PC-9 (cell line): ENCODE results near the gene RGL2. TPM values are rescaled to one million over a fixed set of nuclear protein-coding genes. Genes with fewer than 3 reads are reported as not detected.

Experiments
- BruUV-seq: library from RNA; stranded (reverse); fragments of 400-500 nt; replicated peaks from 2 replicates; lab custom pipeline; 2021; lab: Mats Ljungman, UMichigan
- CTCF ChIA-PET: fragments of 300-600 bp; sonication (Branson Sonifier 250); formaldehyde crosslinking; loops from one replicate; lab custom pipeline; 2022; ENCODE audit warnings: antibody characterized with exemption; lab: Charles Lee
- POLR2A ChIA-PET: fragments of 300-600 bp; sonication (Branson Sonifier 250); formaldehyde crosslinking; loops from one replicate; lab custom pipeline; 2022; ENCODE audit warnings: antibody characterized with exemption; ENCODE audit not compliant: unreplicated experiment; lab: Charles Lee
- DNase-seq, 2 experiments: peaks; one replicate each; pipeline versions ENCODE4 v3.0.0 to v3.0.0-alpha.2; 2015 to 2022; ENCODE audit warnings: mixed read lengths in 1 of 2
- H2AFZ ChIP-seq: fragments of 200-600 bp; sonication (generic); 2 replicates; pipeline ENCODE4 v1.8.1; 2017; ENCODE audit warnings: antibody characterized with exemption
- H3F3A ChIP-seq: fragments of 200-600 bp; sonication (generic); 2 replicates; pipeline ENCODE4 v1.8.1; 2017; ENCODE audit warnings: antibody characterized with exemption, mild to moderate bottlenecking, low read depth; ENCODE audit not compliant: insufficient read depth
- H3K27ac ChIP-seq: fragments of 200-600 bp; sonication (generic); 2 replicates; pipeline ENCODE4 v1.6.1; 2016; ENCODE audit warnings: mixed run types
- H3K27me3 ChIP-seq: fragments of 200-600 bp; sonication (generic); 2 replicates; pipeline ENCODE4 v1.6.1; 2016; ENCODE audit warnings: low read depth, mixed run types; ENCODE audit not compliant: insufficient read depth
- H3K36me3 ChIP-seq: fragments of 200-600 bp; sonication (generic); 2 replicates; pipeline ENCODE4 v1.6.1; 2016; ENCODE audit warnings: low read depth, mixed run types
- H3K4me1 ChIP-seq: fragments of 200-600 bp; sonication (generic); replicated peaks from 2 replicates; pipeline ENCODE4 v1.6.1; 2016; ENCODE audit warnings: mixed run types; ENCODE audit not compliant: insufficient read depth
- H3K4me2 ChIP-seq: fragments of 200-600 bp; sonication (generic); 2 replicates; pipeline ENCODE4 v1.6.1; 2017; ENCODE audit warnings: mixed run types
- H3K4me3 ChIP-seq: fragments of 200-600 bp; sonication (generic); 2 replicates; pipeline ENCODE4 v1.6.1; 2016; ENCODE audit warnings: mixed run types
- H3K79me2 ChIP-seq: fragments of 200-600 bp; sonication (generic); 2 replicates; pipeline ENCODE4 v1.6.1; 2017; ENCODE audit warnings: low read depth, mixed run types
- H3K9me2 ChIP-seq: fragments of 200-600 bp; sonication (generic); 2 replicates; pipeline ENCODE4 v1.8.1; 2017; ENCODE audit warnings: mild to moderate bottlenecking; ENCODE audit not compliant: insufficient read depth
- H3K9me3 ChIP-seq: fragments of 200-600 bp; sonication (generic); 2 replicates; pipeline ENCODE4 v1.8.1; 2016; ENCODE audit warnings: low read depth; ENCODE audit not compliant: insufficient read depth
- H4K20me1 ChIP-seq: fragments of 200-600 bp; sonication (generic); 2 replicates; pipeline ENCODE4 v1.8.1; 2017; ENCODE audit not compliant: insufficient read depth
- CTCF ChIP-seq: fragments of 200-600 bp; sonication (generic); conservative IDR thresholded peaks from 2 replicates; pipeline ENCODE4 v1.6.1; 2017; ENCODE audit warnings: mixed run types, antibody characterized with exemption, mild to moderate bottlenecking, moderate library complexity
- EZH2 ChIP-seq: fragments of 200-600 bp; sonication (generic); IDR thresholded peaks from 2 replicates; pipeline ENCODE4 v1.8.0; 2017; ENCODE audit warnings: antibody characterized with exemption, low read depth
- intact Hi-C: fragments of 100-400 bp; cut with micrococcal nuclease; formaldehyde crosslinking; loops from one replicate; pipeline ENCODE4 v1.10.0; 2022; ENCODE audit not compliant: unreplicated experiment
- total RNA-seq: library from RNA; stranded (reverse); gene quantifications from 2 replicates; pipeline ENCODE4 v1.2.3, GENCODE V29; 2021

Gene RGL2
- total RNA-seq, 1 experiment from 2014 or later: 102 TPM

- Histone ChIP-seq H3K36me3 (peaks cover 5% of the 10 kb centered on the region; the same call in 1 of the 2 replicates), H3K27ac (no peak overlapping the region), H3K4me3 (no peak overlapping the region), H3K4me2 (no peak overlapping the region), H3K9me2 (no peaks in the 10 kb centered on the region), H3F3A (peaks cover 20% of the 10 kb centered on the region), H2AFZ (no peak overlapping the region), H3K79me2 (peaks cover 54% of the 10 kb centered on the region), H3K4me1 (peaks cover 13% of the 10 kb centered on the region), H4K20me1 (no peaks in the 10 kb centered on the region; the same call in 1 of the 2 replicates), H3K27me3 (no peaks in the 10 kb centered on the region), H3K9me3 (no peaks in the 10 kb centered on the region)
- BruUV-seq: no TSS peak
- ChIA-PET POLR2A (no interaction called here), CTCF (no interaction called here)
- intact Hi-C loops: no loop called here
- peak in 1 of 2 experiments; percentile 0 for DNase-seq
- TF ChIP-seq CTCF: no peak
- no peak for TF ChIP-seq EZH2
Observed at GRCh38 chr6:33292996-33293682, 5.6 kb downstream of the RGL2 start.

GRCh38 chr6:33290459-33290858 is 8.3 kb downstream of the RGL2 start:
- H3K9me2 ChIP-seq: no peaks in the 10 kb centered on the region
- peaks cover 29% of the 10 kb centered on the region for H3F3A ChIP-seq
- H3K4me2 ChIP-seq: peak overlapping the region; percentile 91
- peaks cover 51% of the 10 kb centered on the region for H3K79me2 ChIP-seq
- H4K20me1 ChIP-seq: no peaks in the 10 kb centered on the region; the same call in 1 of the 2 replicates
- ChIA-PET CTCF (no interaction called here), POLR2A (interaction anchor here (0.6 kb wide), 1 partner anchor 33 kb away, joined by 3 read pairs; no protein-coding TSS in a partner anchor)
- H3K9me3 ChIP-seq: no peaks in the 10 kb centered on the region
- peaks cover 17% of the 10 kb centered on the region for H3K36me3 ChIP-seq
- peak in 1 of 2 experiments; percentile 3 for DNase-seq
- no TSS peak for BruUV-seq
- no peaks in the 10 kb centered on the region for H3K27me3 ChIP-seq
- peaks cover 12% of the 10 kb centered on the region for H3K4me1 ChIP-seq
- no peak overlapping the region for H3K27ac ChIP-seq
- H3K4me3 ChIP-seq: peak overlapping the region; percentile 93
- TF ChIP-seq EZH2 (no peak), CTCF (no peak)
- intact Hi-C loops: no loop called here
- H2AFZ ChIP-seq: no peak overlapping the region

GRCh38 chr6:33289784-33290315 is 8.9 kb downstream of the RGL2 start:
- intact Hi-C loops: loop anchor here (10.0 kb wide), 1 partner anchor 285 kb away; no protein-coding TSS in a partner anchor
- peaks cover 51% of the 10 kb centered on the region for H3K79me2 ChIP-seq
- H3K9me3 ChIP-seq: no peaks in the 10 kb centered on the region
- H2AFZ ChIP-seq: peak overlapping the region; percentile 81
- no peaks in the 10 kb centered on the region for H3K27me3 ChIP-seq
- H3K4me2 ChIP-seq: peak overlapping the region; percentile 91
- BruUV-seq: TSS peak; percentile 77
- H3K4me1 ChIP-seq: peaks cover 12% of the 10 kb centered on the region
- peak in 1 of 2 experiments; percentile 15 for DNase-seq
- peaks cover 17% of the 10 kb centered on the region for H3K36me3 ChIP-seq
- ChIA-PET POLR2A (interaction anchor here (0.5 to 1.6 kb wide), 8 partner anchors 8 to 318 kb away, joined by 3 to 13 read pairs (median 8); partner anchors contain the start of genes RGL2, RPS18, VPS52 and ZBTB22), CTCF (interaction anchor here (0.9 kb wide), 1 partner anchor 170 kb away, joined by 12 read pairs; no protein-coding TSS in a partner anchor)
- peak overlapping the region; percentile 93 for H3K4me3 ChIP-seq
- no peaks in the 10 kb centered on the region for H3K9me2 ChIP-seq
- H3F3A ChIP-seq: peaks cover 29% of the 10 kb centered on the region
- peak overlapping the region; percentile 7; the same call in 1 of the 2 replicates for H3K27ac ChIP-seq
- H4K20me1 ChIP-seq: no peaks in the 10 kb centered on the region; the same call in 1 of the 2 replicates
- TF ChIP-seq CTCF (no peak), EZH2 (no peak)
